AG10803 (cell line): ENCODE data around the gene STK4.

ENCODE experiments used
- DNase-seq: peaks from one replicate; pipeline ENCODE4 v3.0.0; 2010; ENCODE audit warnings: low read depth
- H3K4me3 ChIP-seq: 2 replicates; pipeline ENCODE4 v1.5.1; 2011; ENCODE audit warnings: mild to moderate bottlenecking, low read length, control low read depth
- TF ChIP-seq, protein P1 (sequence below): conservative IDR thresholded peaks from 2 replicates; pipeline ENCODE4 v1.5.1; 2011; ENCODE audit warnings: mild to moderate bottlenecking, low read length, control low read depth, inconsistent platforms

The STK4 gene

DNA sequence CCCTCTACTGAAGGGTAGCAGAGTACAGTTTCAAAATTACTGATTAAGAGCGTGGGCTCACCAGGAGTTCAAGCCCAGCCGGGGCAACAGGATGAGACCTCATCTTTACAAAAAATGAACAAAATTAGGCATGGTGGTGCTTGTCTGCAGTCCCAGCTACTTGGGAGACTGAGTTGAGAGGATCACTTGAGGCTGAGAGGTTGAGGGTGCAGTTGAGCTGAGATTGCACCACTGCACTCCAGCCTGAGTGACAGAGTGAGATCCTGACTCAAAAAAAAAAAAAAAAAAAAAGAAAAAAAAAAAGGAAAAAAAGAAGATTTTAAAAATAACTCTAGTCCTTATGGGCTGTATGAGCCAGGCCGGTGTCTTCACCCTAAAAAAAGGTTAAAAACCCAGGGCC is 37.7 kb upstream of the STK4 start:
- DNase-seq = no peak
- no peak overlapping the region for H3K4me3 ChIP-seq
- TF ChIP-seq, protein P1, sequence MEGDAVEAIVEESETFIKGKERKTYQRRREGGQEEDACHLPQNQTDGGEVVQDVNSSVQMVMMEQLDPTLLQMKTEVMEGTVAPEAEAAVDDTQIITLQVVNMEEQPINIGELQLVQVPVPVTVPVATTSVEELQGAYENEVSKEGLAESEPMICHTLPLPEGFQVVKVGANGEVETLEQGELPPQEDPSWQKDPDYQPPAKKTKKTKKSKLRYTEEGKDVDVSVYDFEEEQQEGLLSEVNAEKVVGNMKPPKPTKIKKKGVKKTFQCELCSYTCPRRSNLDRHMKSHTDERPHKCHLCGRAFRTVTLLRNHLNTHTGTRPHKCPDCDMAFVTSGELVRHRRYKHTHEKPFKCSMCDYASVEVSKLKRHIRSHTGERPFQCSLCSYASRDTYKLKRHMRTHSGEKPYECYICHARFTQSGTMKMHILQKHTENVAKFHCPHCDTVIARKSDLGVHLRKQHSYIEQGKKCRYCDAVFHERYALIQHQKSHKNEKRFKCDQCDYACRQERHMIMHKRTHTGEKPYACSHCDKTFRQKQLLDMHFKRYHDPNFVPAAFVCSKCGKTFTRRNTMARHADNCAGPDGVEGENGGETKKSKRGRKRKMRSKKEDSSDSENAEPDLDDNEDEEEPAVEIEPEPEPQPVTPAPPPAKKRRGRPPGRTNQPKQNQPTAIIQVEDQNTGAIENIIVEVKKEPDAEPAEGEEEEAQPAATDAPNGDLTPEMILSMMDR = no peak

DNA sequence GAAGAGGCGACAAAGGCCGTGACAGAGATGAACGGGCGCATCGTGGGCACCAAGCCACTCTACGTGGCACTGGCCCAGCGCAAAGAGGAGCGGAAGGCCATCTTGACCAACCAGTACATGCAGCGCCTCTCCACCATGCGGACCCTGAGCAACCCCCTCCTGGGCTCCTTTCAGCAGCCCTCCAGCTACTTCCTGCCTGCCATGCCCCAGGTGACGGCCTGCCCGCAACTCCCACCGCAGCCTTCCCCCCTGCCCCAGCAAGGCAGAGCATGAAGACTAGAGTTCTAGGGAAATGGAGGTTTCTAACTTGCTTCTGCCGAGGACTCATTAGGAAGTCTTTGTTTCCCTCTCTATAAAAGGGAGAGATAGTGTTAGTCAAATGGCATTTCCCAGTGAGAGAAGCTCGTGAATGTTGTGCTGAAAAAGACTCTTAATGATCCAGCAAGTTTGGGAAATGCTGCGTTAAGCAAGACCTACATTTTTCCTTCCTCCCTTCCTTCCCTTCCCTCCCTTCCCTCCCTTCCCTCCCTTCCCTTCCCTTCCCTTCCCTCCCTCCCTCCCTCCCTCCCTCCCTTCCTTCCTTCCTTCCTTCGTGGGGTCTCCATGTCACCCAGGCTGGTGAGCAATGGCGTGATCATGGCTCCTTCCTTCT is 35.7 kb upstream of the STK4 start:
- no peak for DNase-seq
- H3K4me3 ChIP-seq = no peak overlapping the region
- TF ChIP-seq, protein P1 = no peak

DNA sequence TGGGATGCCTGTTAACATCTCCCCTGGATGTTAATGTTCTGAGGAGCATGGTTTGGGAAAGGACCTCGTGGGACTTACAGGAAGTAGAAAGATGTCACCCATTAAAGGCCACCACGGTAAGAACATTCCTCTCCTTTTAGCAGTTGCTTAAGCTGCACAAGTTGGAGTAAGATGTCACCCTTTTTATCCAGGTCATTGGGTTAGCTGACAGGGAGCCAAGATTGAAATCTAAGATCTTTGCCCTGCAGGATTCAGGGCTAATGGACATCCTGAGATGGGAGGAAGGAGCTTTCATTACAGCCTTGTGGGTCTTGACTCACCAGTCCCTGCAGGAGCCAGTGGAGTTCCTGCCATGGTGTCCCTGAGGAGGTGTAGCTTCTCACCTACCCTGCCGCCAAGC is 34.4 kb upstream of the STK4 start:
- TF ChIP-seq, protein P1 = no peak
- no peak for DNase-seq
- H3K4me3 ChIP-seq = no peak overlapping the region

DNA sequence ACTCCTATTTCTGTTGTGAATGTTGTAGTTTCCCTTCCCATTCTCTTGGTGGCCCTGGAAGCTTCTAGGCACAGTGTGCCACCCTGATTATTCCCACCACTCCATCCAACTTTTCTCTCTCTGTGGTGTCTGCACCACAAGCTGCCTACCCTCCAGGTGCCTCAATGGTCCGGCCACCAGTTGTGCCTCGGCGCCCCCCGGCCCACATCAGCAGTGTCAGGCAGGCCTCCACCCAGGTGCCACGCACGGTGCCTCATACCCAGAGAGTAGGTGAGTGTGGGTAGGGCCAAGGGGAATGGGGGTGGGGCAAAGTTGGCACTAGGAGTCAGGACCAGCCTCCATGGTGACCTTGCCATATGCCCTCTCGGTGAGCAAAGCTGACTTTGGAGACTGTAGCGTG is 33.4 kb upstream of the STK4 start:
- TF ChIP-seq, protein P1 = no peak
- DNase-seq = no peak

DNA sequence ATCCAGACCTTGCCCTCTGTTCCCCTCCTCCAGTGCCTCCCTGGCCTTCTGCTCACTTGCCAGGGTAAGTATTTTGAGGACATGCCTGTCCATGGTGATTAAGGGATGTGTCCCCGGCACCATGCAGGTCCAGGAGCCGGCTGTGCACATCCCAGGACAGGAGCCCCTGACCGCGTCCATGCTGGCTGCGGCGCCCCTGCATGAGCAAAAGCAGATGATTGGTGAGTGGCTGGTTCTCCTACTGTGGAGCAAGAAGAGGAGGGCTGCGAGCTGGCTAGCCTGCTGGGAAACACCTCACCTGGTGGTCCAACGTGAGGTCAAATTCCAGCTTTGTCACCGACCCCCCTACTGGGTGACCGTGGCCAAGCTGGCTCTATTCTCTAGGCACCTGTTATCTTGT is 29.8 kb upstream of the STK4 start:
- no peak for DNase-seq
- TF ChIP-seq, protein P1 = no peak
- no peak overlapping the region for H3K4me3 ChIP-seq

More for the DNA sequence above, 33.4 kb upstream of the STK4 start:
- no peak overlapping the region for H3K4me3 ChIP-seq

DNA sequence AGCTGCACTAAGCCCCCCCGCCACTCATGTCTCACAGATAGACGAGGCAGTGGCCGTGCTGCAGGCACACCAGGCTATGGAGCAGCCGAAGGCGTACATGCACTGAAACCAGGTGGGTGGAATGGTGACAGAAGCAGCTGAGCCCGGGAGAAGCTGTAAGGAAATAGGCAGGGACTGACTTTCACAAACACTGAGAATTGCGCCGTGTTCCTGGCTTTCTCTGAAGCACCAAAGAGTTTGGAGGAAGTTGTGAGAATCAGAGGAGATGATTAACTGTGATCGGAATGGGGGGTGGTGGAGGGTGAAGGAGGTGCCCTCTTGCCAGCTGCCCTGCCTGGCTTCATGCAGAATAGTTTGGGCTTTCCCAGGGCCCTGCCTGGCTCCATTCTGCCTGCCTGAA is 27.7 kb upstream of the STK4 start:
- no peak overlapping the region for H3K4me3 ChIP-seq
- TF ChIP-seq, protein P1 = no peak
- no peak for DNase-seq

DNA sequence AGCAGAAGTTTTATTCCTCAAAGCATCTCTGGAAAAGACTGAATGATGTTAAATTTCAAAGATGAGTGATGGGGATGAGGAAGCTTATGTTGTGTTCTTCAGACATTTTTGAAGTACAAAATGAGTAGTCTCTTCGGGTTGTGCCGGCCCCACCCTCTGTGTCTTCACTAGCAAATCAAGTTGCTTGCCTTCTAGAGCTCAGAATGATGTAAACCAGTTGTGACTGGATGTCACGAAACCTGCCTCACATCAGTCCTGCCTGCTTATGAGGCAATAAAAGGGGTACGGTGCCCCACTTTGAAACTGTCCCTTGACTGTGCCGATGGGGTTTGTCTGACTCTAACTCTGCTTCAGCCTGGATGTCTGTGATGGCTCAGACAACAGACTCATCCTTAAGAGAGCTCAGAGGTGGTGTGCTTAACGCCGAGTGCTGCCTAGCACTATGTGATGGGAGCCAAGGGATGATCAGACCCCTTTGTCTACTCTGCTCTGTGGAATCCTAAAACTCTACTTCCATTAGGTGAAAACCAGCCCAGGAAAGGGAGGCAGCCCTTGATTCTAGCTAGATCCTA is 25.1 kb upstream of the STK4 start:
- no peak overlapping the region for H3K4me3 ChIP-seq
- DNase-seq = no peak
- TF ChIP-seq, protein P1 = no peak
